ENCODE data around the gene DTNA.

Gene DTNA

GRCh38 chr18:34848156-34848555, 138.1 kb downstream of the DTNA start:
- Histone ChIP-seq H3K9ac (no peak overlapping the region), H3K27ac (no peak overlapping the region), H3K27me3 (ENCODE audit: insufficient read depth, low read depth) (no peaks in the 10 kb centered on the region), H3K4me3 (IDR thresholded peaks at IDR 0.05; ENCODE audit: insufficient read depth, low read depth, low read length) (no peak overlapping the region), H3K79me2 (ENCODE audit: insufficient read depth, low read depth) (no peaks in the 10 kb centered on the region), H3K4me1 (ENCODE audit: low read depth, poor library complexity, severe bottlenecking) (no peaks in the 10 kb centered on the region), H3K4me2 (no peak overlapping the region), H4K20me1 (ENCODE audit: insufficient read depth) (no peaks in the 10 kb centered on the region), H2AFZ (ENCODE audit: low read depth) (no peak overlapping the region), H3K36me3 (ENCODE audit: insufficient read depth) (no peaks in the 10 kb centered on the region; the same call in 1 of the 2 replicates)
- no peak for TF ChIP-seq CTCF (conservative IDR thresholded peaks at IDR 0.05; ENCODE audit: low read depth, low read length)

- H4K20me1 ChIP-seq (ENCODE audit: insufficient read depth): no peaks in the 10 kb centered on the region
- no peak overlapping the region for H3K4me3 ChIP-seq (IDR thresholded peaks at IDR 0.05; ENCODE audit: insufficient read depth, low read depth, low read length)
- no peak overlapping the region for H3K4me2 ChIP-seq
- H2AFZ ChIP-seq (ENCODE audit: low read depth): no peak overlapping the region
- no peaks in the 10 kb centered on the region for H3K4me1 ChIP-seq (ENCODE audit: low read depth, poor library complexity, severe bottlenecking)
- no peak for TF ChIP-seq CTCF (conservative IDR thresholded peaks at IDR 0.05; ENCODE audit: low read depth, low read length)
- no peaks in the 10 kb centered on the region for H3K79me2 ChIP-seq (ENCODE audit: insufficient read depth, low read depth)
- no peak overlapping the region for H3K27ac ChIP-seq
- H3K27me3 ChIP-seq (ENCODE audit: insufficient read depth, low read depth): no peaks in the 10 kb centered on the region
- no peaks in the 10 kb centered on the region; the same call in 1 of the 2 replicates for H3K36me3 ChIP-seq (ENCODE audit: insufficient read depth)
- H3K9ac ChIP-seq: no peak overlapping the region
Measured at GRCh38 chr18:34848695-34849094, 138.6 kb downstream of the DTNA start.

GRCh38 chr18:34857320-34857719, 147.2 kb downstream of the DTNA start:
- no peak for TF ChIP-seq CTCF (conservative IDR thresholded peaks at IDR 0.05; ENCODE audit: low read depth, low read length)
- Histone ChIP-seq H3K27me3 (ENCODE audit: insufficient read depth, low read depth) (no peaks in the 10 kb centered on the region), H3K36me3 (ENCODE audit: insufficient read depth) (no peaks in the 10 kb centered on the region), H3K27ac (no peak overlapping the region), H2AFZ (ENCODE audit: low read depth) (no peak overlapping the region), H3K4me3 (IDR thresholded peaks at IDR 0.05; ENCODE audit: insufficient read depth, low read depth, low read length) (no peak overlapping the region), H3K4me1 (ENCODE audit: low read depth, poor library complexity, severe bottlenecking) (no peaks in the 10 kb centered on the region), H4K20me1 (ENCODE audit: insufficient read depth) (no peaks in the 10 kb centered on the region), H3K4me2 (no peak overlapping the region), H3K79me2 (ENCODE audit: insufficient read depth, low read depth) (no peaks in the 10 kb centered on the region), H3K9ac (no peak overlapping the region)

GRCh38 chr18:34858188-34858587, 148.1 kb downstream of the DTNA start:
- H3K27me3 ChIP-seq (ENCODE audit: insufficient read depth, low read depth): no peaks in the 10 kb centered on the region
- no peak overlapping the region for H2AFZ ChIP-seq (ENCODE audit: low read depth)
- H3K27ac ChIP-seq: no peak overlapping the region
- no peak for TF ChIP-seq CTCF (conservative IDR thresholded peaks at IDR 0.05; ENCODE audit: low read depth, low read length)
- H3K4me1 ChIP-seq (ENCODE audit: low read depth, poor library complexity, severe bottlenecking): no peaks in the 10 kb centered on the region
- H3K36me3 ChIP-seq (ENCODE audit: insufficient read depth): no peaks in the 10 kb centered on the region
- H3K4me2 ChIP-seq: no peak overlapping the region
- no peaks in the 10 kb centered on the region for H3K79me2 ChIP-seq (ENCODE audit: insufficient read depth, low read depth)
- no peak overlapping the region for H3K9ac ChIP-seq
- no peak overlapping the region for H3K4me3 ChIP-seq (IDR thresholded peaks at IDR 0.05; ENCODE audit: insufficient read depth, low read depth, low read length)
- H4K20me1 ChIP-seq (ENCODE audit: insufficient read depth): no peaks in the 10 kb centered on the region

Measured in KMS-11 (cell line).